IPS-18c (cell line): Measurements from ENCODE around the gene DNAH11.

Experiments used
- H3K4me3 ChIP-seq: 2 replicates; pipeline ENCODE4 v1.7.0; 2013; ENCODE audit warnings: low read depth, mild to moderate bottlenecking, low read length, moderate library complexity; ENCODE audit not compliant: insufficient read depth
- H3K9me3 ChIP-seq: one replicate; pipeline ENCODE4 v1.6.1; 2013; ENCODE audit warnings: mild to moderate bottlenecking, low read length, moderate library complexity; ENCODE audit not compliant: control insufficient read depth, insufficient read depth

Gene DNAH11

GRCh38 chr7:21544715-21545114 is 1.9 kb downstream of the DNAH11 start:
- Histone ChIP-seq H3K9me3 (no peaks in the 10 kb centered on the region), H3K4me3 (no peak overlapping the region)

GRCh38 chr7:21547501-21547900 is 4.7 kb downstream of the DNAH11 start:
- no peaks in the 10 kb centered on the region for H3K9me3 ChIP-seq
- H3K4me3 ChIP-seq: no peak overlapping the region

GRCh38 chr7:21548491-21548890 is 5.7 kb downstream of the DNAH11 start:
- no peaks in the 10 kb centered on the region for H3K9me3 ChIP-seq
- no peak overlapping the region for H3K4me3 ChIP-seq

- no peaks in the 10 kb centered on the region for H3K9me3 ChIP-seq
Measured at GRCh38 chr7:21550076-21550475, 7.2 kb downstream of the DNAH11 start.

GRCh38 chr7:21550821-21551531 is 8.1 kb downstream of the DNAH11 start:
- no peak overlapping the region for H3K4me3 ChIP-seq
- no peaks in the 10 kb centered on the region for H3K9me3 ChIP-seq

More at GRCh38 chr7:21550076-21550475, 7.2 kb downstream of the DNAH11 start:
- no peak overlapping the region for H3K4me3 ChIP-seq

GRCh38 chr7:21562385-21562784 is 19.5 kb downstream of the DNAH11 start:
- Histone ChIP-seq H3K9me3 (no peaks in the 10 kb centered on the region), H3K4me3 (no peak overlapping the region)

GRCh38 chr7:21565614-21566013 is 22.8 kb downstream of the DNAH11 start:
- Histone ChIP-seq H3K9me3 (no peaks in the 10 kb centered on the region), H3K4me3 (no peak overlapping the region)

GRCh38 chr7:21566094-21566493 is 23.3 kb downstream of the DNAH11 start:
- H3K9me3 ChIP-seq: no peaks in the 10 kb centered on the region
- H3K4me3 ChIP-seq: no peak overlapping the region

- H3K4me3 ChIP-seq: no peak overlapping the region
Measured at GRCh38 chr7:21568762-21569161, 25.9 kb downstream of the DNAH11 start.

GRCh38 chr7:21572331-21573313 is 29.8 kb downstream of the DNAH11 start:
- Histone ChIP-seq H3K4me3 (no peak overlapping the region), H3K9me3 (no peaks in the 10 kb centered on the region)

More at GRCh38 chr7:21568762-21569161, 25.9 kb downstream of the DNAH11 start:
- no peaks in the 10 kb centered on the region for H3K9me3 ChIP-seq

GRCh38 chr7:21579341-21580072 is 36.7 kb downstream of the DNAH11 start:
- peaks cover 3% of the 10 kb centered on the region for H3K9me3 ChIP-seq
- H3K4me3 ChIP-seq: no peak overlapping the region

GRCh38 chr7:21580073-21580521 is 37.3 kb downstream of the DNAH11 start:
- Histone ChIP-seq H3K9me3 (peaks cover 3% of the 10 kb centered on the region), H3K4me3 (no peak overlapping the region)

GRCh38 chr7:21585070-21585724 is 42.4 kb downstream of the DNAH11 start:
- H3K4me3 ChIP-seq: no peak overlapping the region

GRCh38 chr7:21587139-21587784 is 44.4 kb downstream of the DNAH11 start:
- H3K4me3 ChIP-seq: no peak overlapping the region
- no peaks in the 10 kb centered on the region for H3K9me3 ChIP-seq

More at GRCh38 chr7:21585070-21585724, 42.4 kb downstream of the DNAH11 start:
- H3K9me3 ChIP-seq: peaks cover 3% of the 10 kb centered on the region

- no peak overlapping the region for H3K4me3 ChIP-seq
Measured at GRCh38 chr7:21596801-21597200, 54.0 kb downstream of the DNAH11 start.

GRCh38 chr7:21603462-21603861 is 60.6 kb downstream of the DNAH11 start:
- H3K4me3 ChIP-seq: no peak overlapping the region
- no peaks in the 10 kb centered on the region for H3K9me3 ChIP-seq

More at GRCh38 chr7:21596801-21597200, 54.0 kb downstream of the DNAH11 start:
- no peaks in the 10 kb centered on the region for H3K9me3 ChIP-seq
